ENCODE results near the gene GAST. TPM values are rescaled to one million over a fixed set of nuclear protein-coding genes. Genes with fewer than 3 reads are reported as not detected.
"Not testable (repeated sequence)": the region's sequence is repeated elsewhere in the genome, so short reads cannot be mapped to it uniquely, and the experiment has no call there.

The GAST gene
- total RNA-seq, 1 donor from 2014 or later, result not detected

DNA sequence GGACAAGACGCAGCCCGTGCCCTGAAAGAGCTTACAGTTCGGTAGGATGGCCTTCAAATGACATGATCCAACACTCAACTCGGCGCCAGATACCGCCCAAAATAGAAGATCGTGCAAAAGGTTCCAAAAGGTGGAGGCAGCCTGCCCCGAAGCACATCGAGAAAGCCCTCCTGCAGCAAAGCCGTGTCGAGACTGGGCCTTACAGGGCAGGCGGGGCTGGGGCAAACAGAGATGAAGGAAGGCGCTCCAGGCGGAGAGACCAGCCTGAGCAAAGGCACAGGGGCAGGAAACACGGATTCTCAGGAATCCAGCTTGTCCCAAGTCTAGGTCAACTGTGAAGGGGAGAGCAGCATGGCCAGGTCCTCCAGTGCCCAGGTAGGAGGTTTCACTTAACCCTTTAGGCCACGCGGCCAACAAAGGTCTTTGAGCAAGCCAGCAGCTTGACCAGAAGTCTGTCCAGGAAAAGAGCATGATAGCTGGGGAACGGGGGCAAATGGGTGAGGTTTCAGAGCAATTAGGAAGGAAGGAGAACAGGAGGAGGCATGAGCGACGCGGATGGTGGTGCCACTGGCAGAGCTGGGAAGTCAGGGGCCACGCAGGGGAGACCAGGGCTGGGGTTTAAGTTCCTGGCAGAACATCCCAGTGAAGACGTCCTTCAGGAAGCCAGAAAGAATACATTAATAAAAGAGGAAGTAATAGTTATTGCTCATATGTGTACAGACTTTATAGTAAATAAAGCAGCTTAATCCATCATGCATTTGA, 44.7 kb upstream of the GAST start:
- no peak for DNase-seq (ENCODE audit: low spot score)
- Mint-ChIP-seq H3K27me3 (ENCODE audit: insufficient read depth, low read depth) (peaks cover 17% of the 10 kb centered on the region), H3K27ac (no peak overlapping the region), H3K9me3 (no peaks in the 10 kb centered on the region), H3K4me1 (peaks cover 13% of the 10 kb centered on the region), H3K4me3 (peak overlapping the region; percentile 82), H3K36me3 (no peaks in the 10 kb centered on the region)
- peaks cover 17% of the 10 kb centered on the region for H3F3A ChIP-seq (ENCODE audit: low read depth)
- no peaks in the 10 kb centered on the region for H3K36me3 ChIP-seq
- no peak for TF ChIP-seq CTCF (IDR thresholded peaks at IDR 0.05)
- no peak for TF ChIP-seq EZH2phosphoT487 (IDR thresholded peaks at IDR 0.05)
- TF ChIP-seq EZH2 (IDR thresholded peaks at IDR 0.05), result no peak
- no peak overlapping the region for H3K27ac ChIP-seq
- peaks cover 4% of the 10 kb centered on the region for H3K4me1 ChIP-seq
- H2AFZ ChIP-seq (replicated peaks), result no peak overlapping the region
- no peaks in the 10 kb centered on the region for H3K79me2 ChIP-seq (ENCODE audit: low read depth)
- H3K9ac ChIP-seq, result no peak overlapping the region
- H3K4me2 ChIP-seq, result peak overlapping the region; percentile 81
- peak overlapping the region; percentile 49 for H3K4me3 ChIP-seq
- no peaks in the 10 kb centered on the region for H3K9me3 ChIP-seq (ENCODE audit: low read depth)
- peaks cover 35% of the 10 kb centered on the region for H3K27me3 ChIP-seq
- H4K20me1 ChIP-seq (ENCODE audit: low read depth), result no peaks in the 10 kb centered on the region

- Histone ChIP-seq H3K27me3 (peaks cover 10% of the 10 kb centered on the region), H3K79me2 (ENCODE audit: low read depth) (no peaks in the 10 kb centered on the region), H3K4me3 (no peak overlapping the region), H3F3A (ENCODE audit: low read depth) (peaks cover 5% of the 10 kb centered on the region), H3K9ac (no peak overlapping the region), H3K27ac (no peak overlapping the region), H4K20me1 (ENCODE audit: low read depth) (no peaks in the 10 kb centered on the region), H3K36me3 (no peaks in the 10 kb centered on the region), H3K4me1 (peaks cover 4% of the 10 kb centered on the region), H3K9me3 (ENCODE audit: low read depth) (no peaks in the 10 kb centered on the region), H3K4me2 (no peak overlapping the region), H2AFZ (replicated peaks) (no peak overlapping the region)
- peak overlapping the region; percentile 69 for H3K4me3 Mint-ChIP-seq
- H3K27ac Mint-ChIP-seq, result no peak overlapping the region
- peaks cover 9% of the 10 kb centered on the region for H3K27me3 Mint-ChIP-seq (ENCODE audit: insufficient read depth, low read depth)
- H3K4me1 Mint-ChIP-seq, result peaks cover 4% of the 10 kb centered on the region
- TF ChIP-seq EZH2 (IDR thresholded peaks at IDR 0.05), result no peak
- no peaks in the 10 kb centered on the region for H3K9me3 Mint-ChIP-seq
- no peak for DNase-seq (ENCODE audit: low spot score)
- no peaks in the 10 kb centered on the region for H3K36me3 Mint-ChIP-seq
Observed at GRCh38 chr17:41672153-41672552, 40.0 kb upstream of the GAST start.

DNA sequence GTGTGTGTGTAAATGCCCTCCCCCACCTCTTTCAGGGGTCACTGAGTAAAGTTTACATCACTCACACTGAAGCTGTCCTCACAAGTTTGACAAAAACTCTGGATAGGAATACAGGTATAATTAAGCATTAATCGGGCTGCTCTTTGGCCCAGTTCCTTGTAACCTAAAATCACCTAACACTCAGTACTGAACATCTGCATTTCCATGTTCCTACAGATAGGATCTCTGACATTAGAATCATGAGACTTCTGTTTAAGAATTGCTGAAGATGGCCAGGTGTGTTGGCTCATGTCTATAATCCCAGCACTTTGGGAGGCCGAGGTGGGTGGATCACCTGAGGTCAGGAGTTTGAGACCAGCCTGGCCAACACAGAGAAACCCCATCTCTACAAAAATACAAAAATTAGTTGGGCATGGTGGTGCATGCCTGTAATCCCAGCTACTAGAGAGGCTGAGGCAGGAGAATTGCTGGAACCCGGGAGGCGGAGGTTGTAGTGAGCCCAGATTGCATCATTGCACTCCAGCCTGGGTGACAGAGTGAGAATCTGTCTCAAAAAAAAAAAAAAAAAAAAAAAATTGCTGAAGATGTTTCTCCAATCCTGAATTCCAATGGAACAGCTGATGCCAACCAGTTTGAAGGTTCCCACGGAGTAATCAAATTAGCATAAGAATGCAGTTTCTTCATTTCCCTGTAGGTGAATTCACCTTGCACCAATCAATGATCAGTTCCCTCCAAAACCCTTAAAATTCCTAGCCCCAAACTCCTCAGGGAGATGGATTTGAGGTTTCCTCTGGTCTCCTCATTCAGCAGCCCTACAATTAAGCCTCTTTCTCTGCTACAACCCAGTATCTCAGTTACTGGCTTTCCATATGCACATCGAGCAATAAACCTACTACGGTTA, 36.7 kb upstream of the GAST start:
- H3K27ac Mint-ChIP-seq; H3K4me3 Mint-ChIP-seq; H3K9me3 ChIP-seq (ENCODE audit: low read depth); H3F3A ChIP-seq (ENCODE audit: low read depth); H3K27me3 ChIP-seq; H3K27ac ChIP-seq; H3K9ac ChIP-seq; DNase-seq (ENCODE audit: low spot score); H3K36me3 ChIP-seq; H3K27me3 Mint-ChIP-seq (ENCODE audit: insufficient read depth, low read depth); H3K4me3 ChIP-seq; H3K4me1 ChIP-seq; H3K4me2 ChIP-seq; H3K9me3 Mint-ChIP-seq; H3K79me2 ChIP-seq (ENCODE audit: low read depth); H4K20me1 ChIP-seq (ENCODE audit: low read depth); H3K36me3 Mint-ChIP-seq: not testable (repeated sequence)
- peak overlapping the region; percentile 24 for H2AFZ ChIP-seq (replicated peaks)
- peaks cover 16% of the 10 kb centered on the region for H3K4me1 Mint-ChIP-seq

DNA sequence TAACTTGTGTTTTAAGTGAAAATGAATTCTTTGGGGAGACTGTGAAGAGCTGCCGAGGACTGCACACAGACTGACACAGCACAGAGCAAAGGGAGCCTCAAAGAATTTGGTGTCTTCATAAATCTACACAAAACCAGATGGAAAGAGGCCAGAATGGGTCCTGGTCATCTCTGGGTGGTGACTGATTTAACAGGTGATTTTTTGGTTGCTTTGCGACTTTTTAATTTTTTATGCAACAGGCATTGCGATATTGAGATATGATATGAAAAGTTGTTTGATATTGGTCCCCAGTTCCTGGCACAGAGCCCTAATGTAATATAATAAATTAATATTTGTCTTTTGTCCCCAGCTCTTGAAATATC, 36.1 kb upstream of the GAST start:
- Mint-ChIP-seq H3K27ac (no peak overlapping the region), H3K36me3 (no peaks in the 10 kb centered on the region), H3K9me3 (peaks cover 2% of the 10 kb centered on the region), H3K4me3 (no peak overlapping the region), H3K27me3 (ENCODE audit: insufficient read depth, low read depth) (peaks cover 5% of the 10 kb centered on the region), H3K4me1 (peaks cover 20% of the 10 kb centered on the region)
- H3F3A ChIP-seq (ENCODE audit: low read depth), result peaks cover 8% of the 10 kb centered on the region
- H3K4me3 ChIP-seq, result no peak overlapping the region
- H3K27ac ChIP-seq, result no peak overlapping the region
- no peak overlapping the region for H3K4me2 ChIP-seq
- no peaks in the 10 kb centered on the region for H3K36me3 ChIP-seq
- no peak for DNase-seq (ENCODE audit: low spot score)
- no peaks in the 10 kb centered on the region for H3K27me3 ChIP-seq
- peak overlapping the region; percentile 24 for H2AFZ ChIP-seq (replicated peaks)
- H3K79me2 ChIP-seq (ENCODE audit: low read depth), result no peaks in the 10 kb centered on the region
- peaks cover 16% of the 10 kb centered on the region for H3K4me1 ChIP-seq
- no peaks in the 10 kb centered on the region for H4K20me1 ChIP-seq (ENCODE audit: low read depth)
- no peak overlapping the region for H3K9ac ChIP-seq
- H3K9me3 ChIP-seq (ENCODE audit: low read depth), result no peaks in the 10 kb centered on the region
- TF ChIP-seq CTCF (IDR thresholded peaks at IDR 0.05), result no peak
- no peak for TF ChIP-seq EZH2 (IDR thresholded peaks at IDR 0.05)
- TF ChIP-seq EZH2phosphoT487 (IDR thresholded peaks at IDR 0.05), result no peak
